Measurements from ENCODE around the gene P4HA2.

- TF ChIP-seq, protein P1, sequence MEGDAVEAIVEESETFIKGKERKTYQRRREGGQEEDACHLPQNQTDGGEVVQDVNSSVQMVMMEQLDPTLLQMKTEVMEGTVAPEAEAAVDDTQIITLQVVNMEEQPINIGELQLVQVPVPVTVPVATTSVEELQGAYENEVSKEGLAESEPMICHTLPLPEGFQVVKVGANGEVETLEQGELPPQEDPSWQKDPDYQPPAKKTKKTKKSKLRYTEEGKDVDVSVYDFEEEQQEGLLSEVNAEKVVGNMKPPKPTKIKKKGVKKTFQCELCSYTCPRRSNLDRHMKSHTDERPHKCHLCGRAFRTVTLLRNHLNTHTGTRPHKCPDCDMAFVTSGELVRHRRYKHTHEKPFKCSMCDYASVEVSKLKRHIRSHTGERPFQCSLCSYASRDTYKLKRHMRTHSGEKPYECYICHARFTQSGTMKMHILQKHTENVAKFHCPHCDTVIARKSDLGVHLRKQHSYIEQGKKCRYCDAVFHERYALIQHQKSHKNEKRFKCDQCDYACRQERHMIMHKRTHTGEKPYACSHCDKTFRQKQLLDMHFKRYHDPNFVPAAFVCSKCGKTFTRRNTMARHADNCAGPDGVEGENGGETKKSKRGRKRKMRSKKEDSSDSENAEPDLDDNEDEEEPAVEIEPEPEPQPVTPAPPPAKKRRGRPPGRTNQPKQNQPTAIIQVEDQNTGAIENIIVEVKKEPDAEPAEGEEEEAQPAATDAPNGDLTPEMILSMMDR (conservative IDR thresholded peaks at IDR 0.05; ENCODE audit: low read length), result no peak
- no peak for TF ChIP-seq EZH2phosphoT487 (IDR thresholded peaks at IDR 0.05; ENCODE audit: borderline replicate concordance, low read depth, low read length)
Observed at GRCh38 chr5:132260714-132261551, 33.3 kb upstream of the P4HA2 start.
